A549 (cell line): ENCODE data around the gene NDUFS4. TPM values are rescaled to one million over a fixed set of nuclear protein-coding genes. Genes with fewer than 3 reads are reported as not detected.

ENCODE experiments used
- ATAC-seq, 2 experiments: fragments of 200-7000 bp in 1 of 2; fragments of >200 bp in 1 of 2; cut with Nextera tagmentation in 1 of 2; cut with Tn5 transposase in 1 of 2; 3 replicates each; pipeline versions ENCODE4 v1.8.0 to v1.9.1; 2018 to 2020; ENCODE audit warnings: mild to moderate bottlenecking in 1 of 2, moderate library complexity in 1 of 2
- CTCF ChIA-PET: fragments of 300-600 bp; sonication (Branson Sonifier 250); formaldehyde crosslinking; extraction: SDS; loops from one replicate; lab custom pipeline; 2021; ENCODE audit warnings: antibody characterized with exemption, inconsistent platforms; lab: Yijun Ruan, JAX
- POLR2A ChIA-PET: fragments of 350-600 bp; formaldehyde crosslinking; extraction: SDS; loops from one replicate; lab custom pipeline; 2021; ENCODE audit warnings: antibody characterized with exemption, inconsistent platforms; lab: Yijun Ruan, JAX
- DNase-seq, 2 experiments: peaks; one replicate each; pipeline versions ENCODE4 v3.0.0 to v3.0.0-alpha.2; 2011 to 2016; ENCODE audit warnings: low read depth in 1 of 2, low spot score in 1 of 2
- FAIRE-seq: peaks from 2 replicates; lab custom pipeline; 2011; peaks lifted over from hg19 to GRCh38; lab: Jason Lieb, UNC
- H3K27ac ChIP-seq, 2 experiments: fragments of >200 bp; sonication (Bioruptor Twin); formaldehyde crosslinking; 3 replicates each; pipeline ENCODE4 v1.5.1; 2016 to 2017
- H3K4me1 ChIP-seq: fragments of >200 bp; sonication (Bioruptor Twin); formaldehyde crosslinking; 3 replicates; pipeline ENCODE4 v1.6.1; 2016
- H3K4me2 ChIP-seq: fragments of >200 bp; sonication (Bioruptor Twin); formaldehyde crosslinking; 3 replicates; pipeline ENCODE4 v1.6.1; 2016
- H3K4me3 ChIP-seq: fragments of >200 bp; sonication (Bioruptor Twin); formaldehyde crosslinking; 3 replicates; pipeline ENCODE4 v1.5.1; 2016
- H3K9me3 ChIP-seq: fragments of >200 bp; sonication (Bioruptor Twin); formaldehyde crosslinking; 3 replicates; pipeline ENCODE4 v1.6.1; 2016
- BCL3 ChIP-seq: fragments of >200 bp; sonication (Bioruptor Twin); formaldehyde crosslinking; IDR thresholded peaks from 3 replicates; pipeline ENCODE4 v1.6.1; 2016
- CEBPB ChIP-seq, 2 experiments: fragments of >200 bp in 1 of 2; sonication (Bioruptor Twin) in 1 of 2; formaldehyde crosslinking in 1 of 2; IDR thresholded peaks; 2 replicates each; pipeline ENCODE4 v1.6.1; 2012 to 2016
- ELK1 ChIP-seq: fragments of 150-350 bp; IDR thresholded peaks from 2 replicates; pipeline ENCODE4 v1.6.1; 2014; ENCODE audit warnings: low read depth, mild to moderate bottlenecking, low read length
- FOSB ChIP-seq: fragments of 250-450 bp; sonication (Bioruptor Pico); IDR thresholded peaks from 2 replicates; pipeline ENCODE4 v1.5.0; 2020; ENCODE audit warnings: mild to moderate bottlenecking, moderate library complexity
- FOXS1 ChIP-seq: fragments of 250-450 bp; sonication (Bioruptor Pico); IDR thresholded peaks from 2 replicates; pipeline ENCODE4 v1.5.0; 2020; ENCODE audit warnings: mild to moderate bottlenecking, moderate library complexity
- HES2 ChIP-seq: fragments of >200 bp; sonication (Bioruptor Twin); formaldehyde crosslinking; IDR thresholded peaks from 2 replicates; pipeline ENCODE4 v1.6.1; 2016
- JUN ChIP-seq, 2 experiments: fragments of >200 bp; sonication (Bioruptor Twin); formaldehyde crosslinking; IDR thresholded peaks; 2 replicates in 1 of 2; 3 replicates in 1 of 2; pipeline ENCODE4 v1.6.1; 2016 to 2017
- JUNB ChIP-seq: fragments of >200 bp; sonication (Bioruptor Twin); formaldehyde crosslinking; IDR thresholded peaks from 2 replicates; pipeline ENCODE4 v1.6.1; 2016
- KDM5A ChIP-seq: fragments of 200-600 bp; sonication (generic); IDR thresholded peaks from 2 replicates; pipeline ENCODE4 v1.6.1; 2016; ENCODE audit warnings: antibody characterized with exemption, mild to moderate bottlenecking
- MAFK ChIP-seq: fragments of 450-650 bp; IDR thresholded peaks from 2 replicates; pipeline ENCODE4 v1.6.1; 2014; ENCODE audit not compliant: partially characterized antibody
- MAX ChIP-seq: IDR thresholded peaks from 2 replicates; pipeline ENCODE4 v1.6.1; 2012
- PBX3 ChIP-seq: IDR thresholded peaks from 2 replicates; pipeline ENCODE4 v1.6.1; 2012
- PHF8 ChIP-seq: fragments of 200-600 bp; sonication (generic); IDR thresholded peaks from 2 replicates; pipeline ENCODE4 v1.6.1; 2016; ENCODE audit warnings: low read depth, mild to moderate bottlenecking, antibody characterized with exemption, moderate library complexity, borderline replicate concordance
- POLR2A ChIP-seq: IDR thresholded peaks from 2 replicates; pipeline ENCODE4 v1.6.1; 2012; ENCODE audit warnings: mild to moderate bottlenecking, low read length
- REST ChIP-seq: fragments of 200-600 bp; sonication (generic); IDR thresholded peaks from 2 replicates; pipeline ENCODE4 v1.6.1; 2016; ENCODE audit warnings: antibody characterized with exemption, mild to moderate bottlenecking, moderate library complexity
- SMC3 ChIP-seq: fragments of >200 bp; sonication (Bioruptor Twin); formaldehyde crosslinking; IDR thresholded peaks from 3 replicates; pipeline ENCODE4 v1.6.1; 2018; ENCODE audit warnings: inconsistent platforms
- TP53 ChIP-seq: fragments of 250-450 bp; sonication (Bioruptor Pico); IDR thresholded peaks from 2 replicates; pipeline ENCODE4 v1.5.0; 2021; ENCODE audit warnings: mild to moderate bottlenecking, moderate library complexity
- ZNF302 ChIP-seq: fragments of 250-450 bp; sonication (Bioruptor Pico); IDR thresholded peaks from 2 replicates; pipeline ENCODE4 v1.9.0; 2021; ENCODE audit warnings: inconsistent platforms, mild to moderate bottlenecking, moderate library complexity
- ZSCAN20 ChIP-seq: fragments of 250-450 bp; sonication (Bioruptor Pico); IDR thresholded peaks from 2 replicates; pipeline ENCODE4 v1.8.0; 2022; ENCODE audit warnings: mild to moderate bottlenecking, moderate library complexity
- WGBS: methylation state at CpG from one replicate; pipeline ENCODE4 v1.1.6; 2017; ENCODE audit errors: missing lambda C conversion rate; 5-methylcytosine and 5-hydroxymethylcytosine counted together
- polyA minus RNA-seq: library from RNA; depleted of rRNA, polyadenylated mRNA; stranded (reverse); fragments of >200 nt; gene quantifications from 2 replicates; pipeline ENCODE4 v1.2.3, GENCODE V29; 2011; rRNA and poly(A)+ RNA removed
- polyA plus RNA-seq, 4 experiments: library from polyadenylated mRNA; depleted of rRNA in 3 of 4; stranded (reverse); fragments of >200 nt; fragmentation: RNase III in 1 of 4; extraction: RNeasy Plus Mini Kit Qiagen cat#74134 plus additional on column Dnase treatment in 1 of 4; gene quantifications; 2 replicates in 3 of 4; 3 replicates in 1 of 4; pipeline ENCODE4 v1.2.3, GENCODE V29; 2011 to 2017

The NDUFS4 gene
- 211 and 260 TPM in 2 replicates for polyA plus RNA-seq (2011; rRNA removed)
- 68.5 and 89.7 TPM in 2 replicates for polyA plus RNA-seq (2012; cell fraction: cytosol; rRNA removed)
- 33.4 and 35.9 TPM in 2 replicates for polyA plus RNA-seq (2012; cell fraction: nucleus; rRNA removed)
- polyA plus RNA-seq (2017; fragmentation: RNase III; extraction: RNeasy Plus Mini Kit Qiagen cat#74134 plus additional on column Dnase treatment), result 161 to 167 TPM (median 163 TPM) in 3 replicates
- polyA minus RNA-seq, result 40.3 and 52.9 TPM in 2 replicates

GRCh38 chr5:53560506-53561191 lies at the start of gene NDUFS4:
Gene NDUFS4 (plus strand): TSS chr5:53560639. CDS start chr5:53560663, 24 bp downstream.
- Histone ChIP-seq H3K4me2 (peak within 1 kb of the TSS; percentile 75), H3K9me3 (peaks cover 7% of the 10 kb centered on the region), H3K4me1 (peaks cover 7% of the 10 kb centered on the region; the same call in 2 of the 3 replicates), H3K27ac (peak within 1 kb of the TSS; percentile 80 to 90), H3K4me3 (peak within 1 kb of the TSS; percentile 63)
- peak; percentile 95 to 98 for ATAC-seq
- under 1% methylated on average over 30 of the region's 30 CpGs for WGBS
- CTCF ChIA-PET, result interaction anchor here (1.0 kb wide), 1 partner anchor 23 kb away, joined by 3 read pairs; no protein-coding TSS in a partner anchor
- DNase-seq, result peak; percentile 49 to 92
- TF ChIP-seq JUNB (no peak), REST (peak; percentile 21; the same call in 1 of the 2 replicates), PBX3 (no peak), PHF8 (peak; percentile 67), MAX (peak; percentile 56; the same call in 1 of the 2 replicates), JUN (IDR thresholded peaks at IDR 0.05) (peak; percentile 51 to 82; a peak in 3 of 5 replicates), TP53 (CRISPR knock-in tag) (no peak), ZNF302 (CRISPR knock-in tag) (no peak), POLR2A (peak; percentile 85), KDM5A (peak; percentile 88), CEBPB (IDR thresholded peaks at IDR 0.05) (peak; percentile 99 to 100), FOXS1 (CRISPR knock-in tag) (peak; percentile 44; the same call in 1 of the 2 replicates), HES2 (peak; percentile 70; the same call in 1 of the 2 replicates), MAFK (no peak), FOSB (CRISPR knock-in tag) (no peak), BCL3 (peak; percentile 65; the same call in 1 of the 3 replicates), SMC3 (peak; percentile 4; the same call in 1 of the 3 replicates)
- POLR2A ChIA-PET, result no interaction called here
- no peak for FAIRE-seq

GRCh38 chr5:53512539-53512938 lies 47.9 kb upstream of the NDUFS4 start:
- H3K4me1 ChIP-seq, result no peaks in the 10 kb centered on the region
- H3K4me3 ChIP-seq, result no peak overlapping the region
- no peak overlapping the region for H3K27ac ChIP-seq
- peaks cover 21% of the 10 kb centered on the region for H3K9me3 ChIP-seq
- DNase-seq (no peak), FAIRE-seq (no peak), ATAC-seq (no peak)
- CTCF ChIA-PET, result no interaction called here
- POLR2A ChIA-PET, result no interaction called here
- TF ChIP-seq ZNF302 (CRISPR knock-in tag) (no peak), ELK1 (no peak), ZSCAN20 (CRISPR knock-in tag) (no peak)
- no peak overlapping the region for H3K4me2 ChIP-seq
